ENCODE data around the gene BRF1. TPM values are rescaled to one million over a fixed set of nuclear protein-coding genes. Genes with fewer than 3 reads are reported as not detected.
"Not testable (repeated sequence)": the region's sequence is repeated elsewhere in the genome, so short reads cannot be mapped to it uniquely, and the experiment has no call there.

Gene BRF1
- total RNA-seq, 1 experiment from 2014 or later: 41.2 TPM

- ChIA-PET RAD21 (ENCODE audit: low non-redundant PET in 1 of 2, low total read pairs in 2 of 2, uncharacterized antibody in 2 of 2, unreplicated experiment in 2 of 2) (no interaction called here), POLR2A (no interaction called here), CTCF (no interaction called here)
- DNase-seq (ENCODE audit: low read depth, low spot score) (no peak), ATAC-seq (no peak)
- no peaks in the 10 kb centered on the region for H3K36me3 ChIP-seq (ENCODE audit: control insufficient read depth in 1 of 2, insufficient read depth in 2 of 2, low read length in 2 of 2)
- no peaks in the 10 kb centered on the region for H3K9me3 ChIP-seq (ENCODE audit: control insufficient read depth in 1 of 2, insufficient read depth in 1 of 2, low read depth in 1 of 2, low read length in 2 of 2)
- no peaks in the 10 kb centered on the region for H3K9me2 ChIP-seq (ENCODE audit: insufficient read depth)
- H3K27me3 ChIP-seq (ENCODE audit: insufficient read depth, low read length): no peaks in the 10 kb centered on the region
- TF ChIP-seq ZFX (IDR thresholded peaks at IDR 0.05): no peak
- no peak for TF ChIP-seq MAX (IDR thresholded peaks at IDR 0.05)
- no peak for TF ChIP-seq SP1 (IDR thresholded peaks at IDR 0.05; ENCODE audit: low read depth)
- TF ChIP-seq TCF7L2 (IDR thresholded peaks at IDR 0.05; ENCODE audit: borderline replicate concordance, extremely low read depth, insufficient read depth, insufficient read length): no peak
- H3K4me2 ChIP-seq (ENCODE audit: low read length): no peak overlapping the region
- no peak overlapping the region for H3K9ac ChIP-seq (ENCODE audit: low read length)
- intact Hi-C loops (cut with micrococcal nuclease): no loop called here
- H3K4me1 ChIP-seq (ENCODE audit: control insufficient read depth in 1 of 2, insufficient read depth in 2 of 2, low read length in 2 of 2): peaks cover 3 to 4% of the 10 kb centered on the region in 2 experiments; a peak in 2 of 4 replicates
- BruUV-seq (replicated peaks): no TSS peak
- H3K79me2 ChIP-seq (ENCODE audit: insufficient read depth, low read length): peaks cover 33% of the 10 kb centered on the region
- no peaks in the 10 kb centered on the region for H4K20me1 ChIP-seq (ENCODE audit: insufficient read depth)
- H3K27ac ChIP-seq (ENCODE audit: low read depth, low read length): no peak overlapping the region; the same call in 1 of the 2 replicates
- no peak overlapping the region for H2AFZ ChIP-seq (ENCODE audit: low read depth, low read length, poor library complexity, severe bottlenecking)
- no peak overlapping the region for H3K4me3 ChIP-seq (replicated peaks in 1 of 2; ENCODE audit: low read depth in 1 of 2, low read length in 2 of 2)
These were observed 35.1 kb upstream of the BRF1 start for GRCh38 chr14:105335735-105336476.

GRCh38 chr14:105335231-105335542 lies 34.4 kb upstream of the BRF1 start:
- H3K4me3 ChIP-seq (replicated peaks in 1 of 2; ENCODE audit: low read depth in 1 of 2, low read length in 2 of 2); H3K9me2 ChIP-seq (ENCODE audit: insufficient read depth); H3K4me2 ChIP-seq (ENCODE audit: low read length); BruUV-seq (replicated peaks); H3K36me3 ChIP-seq (ENCODE audit: control insufficient read depth in 1 of 2, insufficient read depth in 2 of 2, low read length in 2 of 2); H3K9ac ChIP-seq (ENCODE audit: low read length); intact Hi-C loops (cut with micrococcal nuclease); ATAC-seq; H3K27me3 ChIP-seq (ENCODE audit: insufficient read depth, low read length); H2AFZ ChIP-seq (ENCODE audit: low read depth, low read length, poor library complexity, severe bottlenecking); H4K20me1 ChIP-seq (ENCODE audit: insufficient read depth); DNase-seq (ENCODE audit: low read depth, low spot score); POLR2A ChIA-PET; H3K9me3 ChIP-seq (ENCODE audit: control insufficient read depth in 1 of 2, insufficient read depth in 1 of 2, low read depth in 1 of 2, low read length in 2 of 2); H3K27ac ChIP-seq (ENCODE audit: low read depth, low read length): not testable (repeated sequence)
- peaks cover 10 to 11% of the 10 kb centered on the region in 2 experiments; a peak in 3 of 4 replicates for H3K4me1 ChIP-seq (ENCODE audit: control insufficient read depth in 1 of 2, insufficient read depth in 2 of 2, low read length in 2 of 2)
- ChIA-PET CTCF (interaction anchor here (1.3 kb wide), 1 partner anchor 134 kb away, joined by 4 read pairs; no protein-coding TSS in a partner anchor), RAD21 (ENCODE audit: low non-redundant PET in 1 of 2, low total read pairs in 2 of 2, uncharacterized antibody in 2 of 2, unreplicated experiment in 2 of 2) (interaction anchor here in 1 of 2 experiments (1.2 kb wide), 1 partner anchor 21 kb away, joined by 3 read pairs; the partner anchor contains the start of gene PACS2)
- H3K79me2 ChIP-seq (ENCODE audit: insufficient read depth, low read length): peaks cover 38% of the 10 kb centered on the region

All from HCT116 (cell line).